ENCODE results near the gene YWHAB.
"Not testable (repeated sequence)": the region's sequence is repeated elsewhere in the genome, so short reads cannot be mapped to it uniquely, and the experiment has no call there.

YWHAB gene

GRCh38 chr20:44885392-44886265 is at the start of gene YWHAB:
YWHAB (plus strand) TSS chr20:44885705; CDS start chr20:44901534, 15,829 bp downstream.
- DNase-seq, result peak; percentile 97

GRCh38 chr20:44836601-44837120 is 48.8 kb upstream of the YWHAB start:
- no peak for DNase-seq

DNA sequence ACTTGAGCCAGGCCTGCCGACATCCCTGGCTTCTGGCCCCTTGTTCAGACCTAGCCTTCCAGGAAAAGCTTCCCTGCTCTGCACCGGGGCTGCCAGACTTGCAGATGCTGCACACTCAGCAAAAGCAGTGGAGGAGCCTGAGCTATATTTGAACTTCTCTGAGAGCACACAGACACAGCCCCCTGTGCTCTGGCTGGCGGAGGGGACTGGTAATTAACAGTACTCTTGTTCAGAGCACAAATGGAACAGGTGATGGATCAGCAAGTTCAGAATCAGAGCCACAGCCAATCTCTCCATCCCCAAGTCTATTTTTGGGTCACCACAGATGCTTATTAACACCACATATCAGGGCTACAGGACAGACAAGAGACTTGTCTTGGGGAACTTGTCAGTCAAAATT is 47.6 kb upstream of the YWHAB start:
- DNase-seq, result no peak

DNA sequence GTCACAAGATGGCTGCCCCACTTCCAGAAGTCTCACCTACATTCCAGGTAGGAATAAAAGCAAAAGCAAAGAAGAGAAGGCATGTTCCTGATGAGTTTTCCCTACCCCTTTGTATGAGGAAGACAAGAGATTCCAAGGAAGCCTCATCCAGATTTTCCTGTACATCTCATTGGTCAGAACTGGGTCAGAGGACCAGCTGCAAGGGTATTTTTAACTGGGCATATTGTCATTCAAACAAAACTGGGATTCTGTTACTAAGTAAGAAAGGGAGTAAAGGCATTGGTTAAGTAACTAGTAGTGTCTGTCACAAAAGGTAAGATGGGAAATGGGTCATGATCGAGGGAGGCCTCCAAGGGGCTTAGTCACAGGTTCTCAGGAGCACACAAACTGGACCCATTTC is 47.0 kb upstream of the YWHAB start:
- no peak for DNase-seq

GRCh38 chr20:44839481-44839880 is 46.0 kb upstream of the YWHAB start:
- no peak for DNase-seq

GRCh38 chr20:44840826-44841225 is 44.7 kb upstream of the YWHAB start:
- no peak for DNase-seq

GRCh38 chr20:44841955-44842354 is 43.5 kb upstream of the YWHAB start:
- no peak for DNase-seq

- no peak for DNase-seq
Measured at GRCh38 chr20:44843876-44844275, 41.6 kb upstream of the YWHAB start.

GRCh38 chr20:44848254-44849015 is 37.1 kb upstream of the YWHAB start:
- no peak for DNase-seq

DNA sequence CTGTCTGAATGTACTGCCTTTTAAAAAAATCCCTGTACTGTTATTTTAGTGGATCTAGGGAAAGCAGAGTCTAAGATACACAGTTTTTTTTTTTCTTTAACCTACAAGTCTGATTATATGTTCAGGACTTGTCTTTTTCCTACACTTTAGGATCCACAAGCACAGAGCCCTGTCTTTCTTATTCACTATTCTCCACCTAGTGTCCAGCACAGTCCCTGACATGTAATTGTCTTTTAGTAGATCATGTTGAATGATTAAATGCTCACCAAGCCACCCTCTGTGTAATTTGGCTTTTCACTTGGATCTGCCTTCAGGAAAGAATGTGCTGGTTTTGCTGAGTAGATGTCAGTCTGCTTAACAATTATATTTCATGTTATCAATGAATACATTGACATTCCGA is 35.8 kb upstream of the YWHAB start:
- DNase-seq, result no peak

GRCh38 chr20:44850272-44850671 is 35.2 kb upstream of the YWHAB start:
- DNase-seq, result no peak

DNA sequence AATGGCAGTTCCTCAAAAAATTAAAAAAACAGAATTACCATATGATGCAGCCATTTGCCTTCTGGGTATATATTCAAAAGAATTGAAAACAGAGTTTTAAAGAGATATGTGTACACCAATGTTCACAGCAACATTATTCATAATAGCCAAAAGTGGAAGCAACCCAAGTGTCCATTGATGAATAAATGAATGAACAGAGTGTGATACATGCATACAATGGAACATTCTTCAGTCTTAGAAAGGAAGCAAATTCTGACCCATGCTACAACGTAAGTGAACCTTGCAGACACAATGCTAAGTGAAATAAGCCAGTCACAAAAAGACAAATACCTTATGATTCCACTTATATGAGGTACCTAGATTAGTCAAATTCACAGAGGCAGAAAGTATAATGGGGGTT is 34.7 kb upstream of the YWHAB start:
- DNase-seq, result no peak

DNA sequence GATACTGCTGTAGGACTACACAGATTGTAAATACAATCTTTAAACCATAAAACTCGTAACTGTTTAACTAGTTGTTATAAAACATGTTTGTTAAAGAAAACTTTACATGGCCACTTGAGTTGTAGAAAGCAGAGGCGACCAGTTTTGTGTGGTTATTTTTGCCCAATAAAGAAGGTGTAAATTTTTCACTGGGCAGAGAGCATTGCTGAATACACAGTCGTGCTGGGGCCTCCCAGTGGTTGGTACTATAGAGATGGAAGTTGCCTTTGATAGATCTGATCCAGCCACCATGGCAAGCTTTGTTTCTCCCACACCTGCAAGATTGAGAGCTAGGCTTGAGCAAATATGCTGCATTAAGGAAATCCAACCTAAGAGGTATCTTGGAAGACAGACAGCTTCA is 34.0 kb upstream of the YWHAB start:
- no peak for DNase-seq

DNA sequence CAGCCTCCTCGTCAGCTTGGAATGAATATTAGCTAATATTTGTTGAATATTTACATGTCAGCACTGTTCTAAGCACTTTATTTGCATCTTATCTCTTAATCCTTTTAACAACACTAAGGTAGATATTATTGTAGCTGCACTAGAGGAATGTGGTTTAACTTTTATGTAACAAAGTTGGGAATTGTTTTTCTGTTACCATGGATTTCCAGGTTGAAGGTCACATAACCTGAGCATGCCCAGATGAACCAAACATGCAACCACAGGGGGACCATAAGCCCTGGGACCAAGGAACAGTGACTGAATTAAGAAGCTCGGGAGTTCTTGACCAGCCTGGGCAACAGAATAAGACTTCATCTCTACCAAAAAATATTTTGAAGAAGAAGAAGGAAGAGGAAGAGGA is 29.1 kb upstream of the YWHAB start:
- no peak for DNase-seq

- no peak for DNase-seq
Measured at GRCh38 chr20:44856856-44857448, 28.6 kb upstream of the YWHAB start.

DNA sequence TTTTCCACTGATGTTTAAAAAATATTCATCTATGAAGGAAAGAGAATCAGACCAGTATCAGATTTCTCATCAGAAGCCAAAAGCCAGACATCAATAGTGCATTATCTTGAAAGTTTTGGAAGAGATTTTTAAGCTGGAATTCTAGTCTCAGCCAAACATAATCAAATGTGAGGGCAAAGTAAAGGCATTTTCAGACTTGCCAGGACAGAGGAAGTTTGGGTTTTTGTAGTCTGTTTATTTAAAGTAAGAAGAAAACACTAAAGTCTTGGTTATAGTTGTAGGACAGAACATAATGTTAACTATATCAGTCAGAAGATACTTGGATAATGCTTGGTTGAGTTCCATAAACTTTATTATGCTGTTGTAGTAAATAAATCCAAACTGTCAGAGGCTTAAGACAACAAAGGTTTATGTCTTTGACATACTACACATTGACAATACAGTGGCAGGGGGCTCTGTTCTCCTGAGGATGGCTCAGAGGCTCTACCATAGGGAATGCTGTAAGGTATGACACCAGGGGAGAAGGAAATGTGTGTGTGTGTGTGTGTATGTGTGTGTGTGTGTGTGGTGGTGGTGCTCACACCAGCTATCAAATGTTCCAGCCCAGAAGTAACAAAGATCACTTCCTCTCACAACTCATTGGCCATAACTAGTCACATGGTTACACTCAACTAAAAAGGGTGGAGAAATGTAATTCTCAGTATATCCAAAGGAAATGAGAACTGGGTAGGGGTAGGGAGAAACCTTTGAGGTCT is 26.7 kb upstream of the YWHAB start:
- DNase-seq, result peak; percentile 3

- DNase-seq, result no peak
Measured at GRCh38 chr20:44861531-44862006, 23.9 kb upstream of the YWHAB start.

DNA sequence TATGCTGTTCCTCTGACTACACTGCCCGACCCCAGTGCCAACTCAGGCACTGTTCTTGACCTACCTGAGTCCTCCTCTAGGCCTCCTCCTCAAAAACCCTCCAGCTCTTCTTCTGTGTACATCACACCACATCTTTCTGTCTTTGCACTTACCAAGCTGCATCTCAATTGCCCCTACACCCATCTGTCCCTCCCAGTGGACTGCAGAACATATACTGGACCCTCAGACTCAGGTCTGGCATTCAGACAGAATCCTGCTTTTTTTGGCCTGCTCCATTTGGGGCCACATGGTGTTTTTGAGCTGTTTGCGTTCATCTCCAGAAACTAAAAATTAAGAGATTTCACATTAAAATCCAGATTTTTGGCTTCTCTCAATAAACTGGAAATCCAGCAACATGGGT is 23.2 kb upstream of the YWHAB start:
- no peak for DNase-seq

GRCh38 chr20:44863365-44864084 is 22.0 kb upstream of the YWHAB start:
- not testable (repeated sequence) for DNase-seq

DNA sequence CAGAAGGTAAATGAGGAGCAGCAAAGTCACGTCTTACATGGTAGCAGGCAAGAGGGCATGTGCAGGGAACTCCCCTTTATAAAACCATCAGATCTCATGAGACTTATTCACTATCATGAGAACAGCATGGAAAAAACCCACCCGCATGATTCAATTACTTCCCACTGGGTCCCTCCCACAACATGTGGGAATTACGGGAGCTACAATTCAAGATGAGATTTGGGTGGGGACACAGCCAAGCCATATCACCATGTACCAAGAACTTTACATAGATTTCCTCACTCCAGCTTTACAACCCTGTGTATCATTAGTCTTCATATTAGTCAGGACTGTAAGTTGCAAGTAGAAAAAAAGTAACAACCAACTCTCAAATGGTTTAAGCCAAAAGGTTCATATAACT is 21.0 kb upstream of the YWHAB start:
- DNase-seq, result not testable (repeated sequence)

DNA sequence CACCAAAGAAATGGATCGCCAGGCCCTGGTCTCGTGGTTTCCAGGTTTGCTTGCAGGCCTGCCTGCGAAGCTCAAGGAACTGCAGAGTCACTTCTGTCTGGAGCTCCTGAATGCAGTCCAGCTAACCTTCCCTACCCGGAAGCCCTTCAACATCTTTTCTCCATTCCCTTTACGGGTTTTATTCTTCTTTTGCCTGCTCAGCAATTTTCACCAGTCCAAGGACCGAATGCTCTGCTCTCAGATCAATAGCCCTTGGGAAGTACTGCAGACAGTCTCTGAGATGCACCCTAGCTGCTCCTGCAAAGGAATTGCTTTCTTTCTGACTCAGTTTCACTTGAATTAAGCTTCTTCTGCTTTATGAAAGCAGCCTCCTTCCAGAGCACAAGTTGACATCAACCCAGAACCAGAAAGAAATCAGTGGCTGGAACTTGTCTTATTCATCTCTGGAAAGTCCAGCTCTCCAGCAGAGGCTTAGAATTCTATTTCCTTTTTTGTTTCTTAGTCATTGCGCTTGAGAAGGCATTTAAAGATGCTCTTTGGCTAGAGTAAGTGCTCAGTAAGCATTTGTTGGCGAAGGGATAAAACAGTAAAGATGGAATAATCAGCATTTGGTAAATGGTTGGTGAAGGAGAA is 18.7 kb upstream of the YWHAB start:
- DNase-seq, result no peak
